GM12878 (cell line): ENCODE results near the gene ARMC3. TPM values are rescaled to one million over a fixed set of nuclear protein-coding genes. Genes with fewer than 3 reads are reported as not detected.

Source experiments
- ATAC-seq: fragments of 200-7000 bp; cut with Tn5 transposase; 3 replicates; pipeline ENCODE4 v1.9.1; 2020; ENCODE audit warnings: mild to moderate bottlenecking, moderate library complexity
- BruUV-seq: library from RNA; stranded (reverse); fragments of 400-500 nt; replicated peaks from 2 replicates; lab custom pipeline; 2021; lab: Mats Ljungman, UMichigan
- CTCF ChIA-PET: fragments of 300-600 bp; sonication (Branson Sonifier 250); formaldehyde crosslinking; extraction: SDS; loops from one replicate; lab custom pipeline; 2021; ENCODE audit warnings: inconsistent platforms; lab: Yijun Ruan, JAX
- POLR2A ChIA-PET: fragments of 350-600 bp; formaldehyde crosslinking; extraction: SDS; loops from one replicate; lab custom pipeline; 2021; ENCODE audit warnings: inconsistent platforms; lab: Charles Lee
- RAD21 ChIA-PET: fragments of 300-600 bp; sonication (Branson Sonifier 250); formaldehyde crosslinking; loops from one replicate; lab custom pipeline; 2023; ENCODE audit warnings: antibody characterized with exemption; ENCODE audit not compliant: unreplicated experiment; lab: Charles Lee
- SMC1A ChIA-PET: fragments of 300-600 bp; sonication (Branson Sonifier 250); formaldehyde crosslinking; loops from one replicate; lab custom pipeline; 2023; ENCODE audit not compliant: unreplicated experiment, uncharacterized antibody; lab: Charles Lee
- DNase-seq: peaks from one replicate; pipeline ENCODE4 v3.0.0-alpha.2; 2011; ENCODE audit warnings: low read depth, low spot score
- FAIRE-seq: peaks from 3 replicates; lab custom pipeline; 2011; peaks lifted over from hg19 to GRCh38; lab: Jason Lieb, UNC
- H2AFZ ChIP-seq: 2 replicates; pipeline ENCODE4 v1.6.0; 2011; ENCODE audit warnings: low read depth, low read length, control low read depth; ENCODE audit not compliant: control insufficient read depth
- H3K27ac ChIP-seq: 2 replicates; pipeline ENCODE4 v1.5.1; 2011; ENCODE audit warnings: control low read depth; ENCODE audit not compliant: control insufficient read depth, insufficient read depth
- H3K27me3 ChIP-seq, 2 experiments: replicated peaks in 1 of 2; 2 replicates each; pipeline versions ENCODE4 v1.6.0 to v1.6.1; 2011; ENCODE audit warnings: low read length in 1 of 2; ENCODE audit not compliant: control insufficient read depth in 2 of 2, insufficient read depth in 2 of 2
- H3K36me3 ChIP-seq, 2 experiments: 2 replicates each; pipeline ENCODE4 v1.5.1; 2011; ENCODE audit warnings: low read length in 1 of 2; ENCODE audit not compliant: control insufficient read depth in 2 of 2, insufficient read depth in 2 of 2
- H3K4me1 ChIP-seq: 2 replicates; pipeline ENCODE4 v1.6.1; 2011; ENCODE audit warnings: mild to moderate bottlenecking, low read length, moderate library complexity, mixed read lengths; ENCODE audit not compliant: control insufficient read depth, insufficient read depth
- H3K4me2 ChIP-seq: 2 replicates; pipeline ENCODE4 v1.6.0; 2011; ENCODE audit warnings: control low read depth; ENCODE audit not compliant: control insufficient read depth, insufficient read depth
- H3K4me3 ChIP-seq: fragments of 200-600 bp; sonication (generic); 2 replicates; pipeline ENCODE4 v1.5.1; 2016
- H3K79me2 ChIP-seq: 2 replicates; pipeline ENCODE4 v1.6.0; 2011; ENCODE audit warnings: low read length; ENCODE audit not compliant: control insufficient read depth, insufficient read depth
- H3K9ac ChIP-seq: 2 replicates; pipeline ENCODE4 v1.8.0; 2011; ENCODE audit warnings: low read length, control low read depth, mixed read lengths; ENCODE audit not compliant: control insufficient read depth, insufficient read depth
- H3K9me3 ChIP-seq: replicated peaks from 3 replicates; pipeline ENCODE4 v1.5.1; 2011; ENCODE audit warnings: mild to moderate bottlenecking, low read length; ENCODE audit not compliant: control insufficient read depth, insufficient read depth
- H4K20me1 ChIP-seq: 2 replicates; pipeline ENCODE4 v1.6.0; 2011; ENCODE audit not compliant: control insufficient read depth, insufficient read depth
- WGBS: methylation state at CpG from one replicate; pipeline ENCODE4 v1.1.6; 2016; ENCODE audit warnings: low lambda C conversion rate; ENCODE audit not compliant: insufficient replicate concordance, insufficient coverage; ENCODE audit errors: missing lambda C conversion rate; 5-methylcytosine and 5-hydroxymethylcytosine counted together
- in situ Hi-C: fragments of 300-500 bp; cut with MboI; formaldehyde crosslinking; loops from 9 replicates; pipeline ENCODE4 v1.14.3; 2018; ENCODE audit warnings: mixed read lengths
- intact Hi-C: fragments of 100-400 bp; cut with micrococcal nuclease; formaldehyde crosslinking; loops from one replicate; pipeline ENCODE4 v1.14.2; 2022; ENCODE audit not compliant: unreplicated experiment
- polyA plus RNA-seq, 11 experiments: library from polyadenylated mRNA; depleted of rRNA in 4 of 11; unstranded in 6 of 11; stranded (reverse) in 5 of 11; fragments of >200 nt; fragmentation: Nextera tagmentation in 4 of 11; fragmentation: Illumina TruSeq in 1 of 11; extraction: Ambion mirVana in 4 of 11; extraction: Trizol in 1 of 11; gene quantifications; 1 replicate in 1 of 11; 2 replicates in 10 of 11; pipeline versions ENCODE4 v1.2.1 to v1.2.3, GENCODE V29; 2011 to 2016; ENCODE audit warnings: inconsistent platforms in 2 of 11, missing spikeins in 2 of 11, low read depth in 1 of 11
- total RNA-seq, 4 experiments: library from RNA; depleted of rRNA in 3 of 4; stranded (reverse); fragments of >200 nt in 3 of 4; fragmentation: Illumina TruSeq in 1 of 4; extraction: Trizol in 1 of 4; gene quantifications; 2 replicates each; pipeline versions ENCODE4 v1.2.1 to v1.2.3, GENCODE V29; 2013 to 2021
- TF ChIP-seq, protein P1 (sequence below): fragments of 450-650 bp; formaldehyde crosslinking; IDR thresholded peaks from 2 replicates; pipeline ENCODE4 v1.4.0; 2022; ENCODE audit warnings: mild to moderate bottlenecking, moderate library complexity
- TF ChIP-seq, protein P2 (sequence below): fragments of 150-350 bp; IDR thresholded peaks from 2 replicates; pipeline ENCODE4 v1.6.1; 2014; ENCODE audit warnings: mild to moderate bottlenecking, low read depth, low read length
- TF ChIP-seq, protein P3 (sequence below): fragments of 450-650 bp; IDR thresholded peaks from 2 replicates; pipeline ENCODE4 v1.6.1; 2017; ENCODE audit warnings: mild to moderate bottlenecking, moderate library complexity

Gene ARMC3
- total and polyA plus RNA-seq, 10 of the 15 experiments (the other 5 are each of a cell fraction or from before 2014, with no cell fraction given) = 0.01 to 0.06 TPM; not detected in 8

DNA sequence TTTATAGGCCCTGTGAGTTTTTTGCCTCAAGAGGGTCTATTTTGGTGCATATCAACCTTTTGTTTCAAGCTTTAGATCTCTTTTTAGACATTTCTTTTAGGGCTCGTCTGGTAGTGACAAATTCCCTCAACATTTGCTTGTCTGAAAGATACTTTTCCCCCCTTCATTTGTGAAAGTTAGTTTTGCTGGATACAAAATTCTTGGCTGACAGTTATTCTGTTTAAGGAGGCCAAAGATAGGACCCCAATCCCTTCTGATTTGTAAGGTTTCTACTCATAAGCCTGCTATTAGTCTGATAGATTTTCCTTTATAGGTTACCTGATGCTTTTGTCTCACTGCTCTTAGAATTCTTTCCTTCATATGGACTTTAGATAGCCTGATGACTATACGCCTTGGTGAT is 36.1 kb upstream of the ARMC3 start:
- WGBS = 44% methylated on average over 2 of the region's 2 CpGs
- RAD21 ChIA-PET = no interaction called here
- DNase-seq = no peak
- Histone ChIP-seq H3K4me1 (no peaks in the 10 kb centered on the region), H3K9ac (no peak overlapping the region), H2AFZ (no peak overlapping the region), H3K9me3 (no peaks in the 10 kb centered on the region; the same call in 2 of the 3 replicates), H3K27ac (no peak overlapping the region), H3K4me2 (no peak overlapping the region), H4K20me1 (no peaks in the 10 kb centered on the region), H3K4me3 (no peak overlapping the region), H3K36me3 (no peaks in the 10 kb centered on the region), H3K27me3 (no peaks in the 10 kb centered on the region), H3K79me2 (no peaks in the 10 kb centered on the region)
- POLR2A ChIA-PET = no interaction called here
- no peak for FAIRE-seq
- CTCF ChIA-PET = no interaction called here
- TF ChIP-seq, protein P1, sequence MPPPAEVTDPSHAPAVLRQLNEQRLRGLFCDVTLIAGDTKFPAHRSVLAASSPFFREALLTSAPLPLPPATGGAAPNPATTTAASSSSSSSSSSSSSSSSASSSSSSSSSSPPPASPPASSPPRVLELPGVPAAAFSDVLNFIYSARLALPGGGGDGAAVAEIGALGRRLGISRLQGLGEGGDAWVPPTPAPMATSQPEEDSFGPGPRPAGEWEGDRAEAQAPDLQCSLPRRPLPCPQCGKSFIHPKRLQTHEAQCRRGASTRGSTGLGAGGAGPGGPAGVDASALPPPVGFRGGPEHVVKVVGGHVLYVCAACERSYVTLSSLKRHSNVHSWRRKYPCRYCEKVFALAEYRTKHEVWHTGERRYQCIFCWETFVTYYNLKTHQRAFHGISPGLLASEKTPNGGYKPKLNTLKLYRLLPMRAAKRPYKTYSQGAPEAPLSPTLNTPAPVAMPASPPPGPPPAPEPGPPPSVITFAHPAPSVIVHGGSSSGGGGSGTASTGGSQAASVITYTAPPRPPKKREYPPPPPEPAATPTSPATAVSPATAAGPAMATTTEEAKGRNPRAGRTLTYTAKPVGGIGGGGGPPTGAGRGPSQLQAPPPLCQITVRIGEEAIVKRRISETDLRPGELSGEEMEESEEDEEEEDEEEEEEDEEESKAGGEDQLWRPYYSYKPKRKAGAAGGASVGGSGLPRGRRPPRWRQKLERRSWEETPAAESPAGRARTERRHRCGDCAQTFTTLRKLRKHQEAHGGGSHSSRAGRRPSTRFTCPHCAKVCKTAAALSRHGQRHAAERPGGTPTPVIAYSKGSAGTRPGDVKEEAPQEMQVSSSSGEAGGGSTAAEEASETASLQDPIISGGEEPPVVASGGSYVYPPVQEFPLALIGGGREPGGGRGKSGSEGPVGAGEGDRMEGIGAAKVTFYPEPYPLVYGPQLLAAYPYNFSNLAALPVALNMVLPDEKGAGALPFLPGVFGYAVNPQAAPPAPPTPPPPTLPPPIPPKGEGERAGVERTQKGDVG = no peak
- TF ChIP-seq, protein P2, sequence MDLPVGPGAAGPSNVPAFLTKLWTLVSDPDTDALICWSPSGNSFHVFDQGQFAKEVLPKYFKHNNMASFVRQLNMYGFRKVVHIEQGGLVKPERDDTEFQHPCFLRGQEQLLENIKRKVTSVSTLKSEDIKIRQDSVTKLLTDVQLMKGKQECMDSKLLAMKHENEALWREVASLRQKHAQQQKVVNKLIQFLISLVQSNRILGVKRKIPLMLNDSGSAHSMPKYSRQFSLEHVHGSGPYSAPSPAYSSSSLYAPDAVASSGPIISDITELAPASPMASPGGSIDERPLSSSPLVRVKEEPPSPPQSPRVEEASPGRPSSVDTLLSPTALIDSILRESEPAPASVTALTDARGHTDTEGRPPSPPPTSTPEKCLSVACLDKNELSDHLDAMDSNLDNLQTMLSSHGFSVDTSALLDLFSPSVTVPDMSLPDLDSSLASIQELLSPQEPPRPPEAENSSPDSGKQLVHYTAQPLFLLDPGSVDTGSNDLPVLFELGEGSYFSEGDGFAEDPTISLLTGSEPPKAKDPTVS = no peak
- TF ChIP-seq, protein P3, sequence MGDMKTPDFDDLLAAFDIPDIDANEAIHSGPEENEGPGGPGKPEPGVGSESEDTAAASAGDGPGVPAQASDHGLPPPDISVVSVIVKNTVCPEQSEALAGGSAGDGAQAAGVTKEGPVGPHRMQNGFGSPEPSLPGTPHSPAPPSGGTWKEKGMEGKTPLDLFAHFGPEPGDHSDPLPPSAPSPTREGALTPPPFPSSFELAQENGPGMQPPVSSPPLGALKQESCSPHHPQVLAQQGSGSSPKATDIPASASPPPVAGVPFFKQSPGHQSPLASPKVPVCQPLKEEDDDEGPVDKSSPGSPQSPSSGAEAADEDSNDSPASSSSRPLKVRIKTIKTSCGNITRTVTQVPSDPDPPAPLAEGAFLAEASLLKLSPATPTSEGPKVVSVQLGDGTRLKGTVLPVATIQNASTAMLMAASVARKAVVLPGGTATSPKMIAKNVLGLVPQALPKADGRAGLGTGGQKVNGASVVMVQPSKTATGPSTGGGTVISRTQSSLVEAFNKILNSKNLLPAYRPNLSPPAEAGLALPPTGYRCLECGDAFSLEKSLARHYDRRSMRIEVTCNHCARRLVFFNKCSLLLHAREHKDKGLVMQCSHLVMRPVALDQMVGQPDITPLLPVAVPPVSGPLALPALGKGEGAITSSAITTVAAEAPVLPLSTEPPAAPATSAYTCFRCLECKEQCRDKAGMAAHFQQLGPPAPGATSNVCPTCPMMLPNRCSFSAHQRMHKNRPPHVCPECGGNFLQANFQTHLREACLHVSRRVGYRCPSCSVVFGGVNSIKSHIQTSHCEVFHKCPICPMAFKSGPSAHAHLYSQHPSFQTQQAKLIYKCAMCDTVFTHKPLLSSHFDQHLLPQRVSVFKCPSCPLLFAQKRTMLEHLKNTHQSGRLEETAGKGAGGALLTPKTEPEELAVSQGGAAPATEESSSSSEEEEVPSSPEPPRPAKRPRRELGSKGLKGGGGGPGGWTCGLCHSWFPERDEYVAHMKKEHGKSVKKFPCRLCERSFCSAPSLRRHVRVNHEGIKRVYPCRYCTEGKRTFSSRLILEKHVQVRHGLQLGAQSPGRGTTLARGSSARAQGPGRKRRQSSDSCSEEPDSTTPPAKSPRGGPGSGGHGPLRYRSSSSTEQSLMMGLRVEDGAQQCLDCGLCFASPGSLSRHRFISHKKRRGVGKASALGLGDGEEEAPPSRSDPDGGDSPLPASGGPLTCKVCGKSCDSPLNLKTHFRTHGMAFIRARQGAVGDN = no peak
- BruUV-seq = no TSS peak
- no peak for ATAC-seq
- in situ Hi-C loops (no loop called here), intact Hi-C loops (no loop called here)
- SMC1A ChIA-PET = no interaction called here
